OCI-LY3 (cell line): Measurements from ENCODE around the gene DAO.
A peak's percentile ranks its signal among the peaks of the same experiment; 100 is the strongest.

ENCODE experiments used
- H2AFZ ChIP-seq: fragments of 200-600, 300-600 bp; shearing (Covaris generic); 2 replicates; pipeline ENCODE4 v1.6.0; 2014; ENCODE audit warnings: antibody characterized with exemption, low read depth, low read length
- H3K27ac ChIP-seq: fragments of 200-600, 300-600 bp; sonication (generic); 2 replicates; pipeline ENCODE4 v1.5.1; 2014; ENCODE audit warnings: mild to moderate bottlenecking, low read length, moderate library complexity, mixed read lengths
- H3K27me3 ChIP-seq: fragments of 200-600, 300-600 bp; sonication (generic); 2 replicates; pipeline ENCODE4 v1.6.1; 2014; ENCODE audit warnings: low read depth, low read length, mixed read lengths
- H3K36me3 ChIP-seq: fragments of 200-600, 300-600 bp; sonication (generic); replicated peaks from 2 replicates; pipeline ENCODE3; 2014; ENCODE audit warnings: low read depth, low read length, mixed read lengths
- H3K4me1 ChIP-seq: fragments of 300-600, 200-600 bp; sonication (generic); 2 replicates; pipeline ENCODE4 v1.6.1; 2014; ENCODE audit warnings: low read length, mixed read lengths
- H3K4me2 ChIP-seq: fragments of 200-600, 300-600 bp; sonication (generic); 2 replicates; pipeline ENCODE4 v1.6.1; 2014; ENCODE audit warnings: low read length, mixed read lengths
- H3K4me3 ChIP-seq: fragments of 300-600, 200-600 bp; sonication (generic); 2 replicates; pipeline ENCODE4 v1.5.1; 2014; ENCODE audit warnings: antibody characterized with exemption, mild to moderate bottlenecking, low read length, moderate library complexity
- H3K79me2 ChIP-seq: fragments of 300-600, 200-600 bp; shearing (Covaris generic); 2 replicates; pipeline ENCODE4 v1.6.1; 2014; ENCODE audit warnings: mild to moderate bottlenecking, low read length, mixed read lengths
- H3K9ac ChIP-seq: fragments of 300-600, 200-600 bp; shearing (Covaris generic); 2 replicates; pipeline ENCODE4 v1.6.0; 2014; ENCODE audit warnings: mild to moderate bottlenecking, low read length, moderate library complexity
- H3K9me3 ChIP-seq: fragments of 200-600, 300-600 bp; shearing (Covaris generic); 2 replicates; pipeline ENCODE4 v1.6.1; 2014; ENCODE audit warnings: low read length, mixed read lengths; ENCODE audit not compliant: insufficient read depth
- H4K20me1 ChIP-seq: fragments of 200-600, 300-600 bp; sonication (generic); 2 replicates; pipeline ENCODE4 v1.6.1; 2016; ENCODE audit warnings: low read length, mixed read lengths; ENCODE audit not compliant: insufficient read depth
- CTCF ChIP-seq: fragments of 200-600, 300-600 bp; sonication (generic); IDR thresholded peaks from 2 replicates; pipeline ENCODE4 v1.5.1; 2014; ENCODE audit warnings: antibody characterized with exemption, low read length, low read depth
- EZH2phosphoT487 ChIP-seq: fragments of 200-600 bp; shearing (Covaris generic); IDR thresholded peaks from 2 replicates; pipeline ENCODE4 v1.6.1; 2018; ENCODE audit warnings: antibody characterized with exemption, mixed run types, low read depth

The DAO gene

GRCh38 chr12:108881953-108882352 is 2.1 kb downstream of the DAO start:
- H2AFZ ChIP-seq, result no peak overlapping the region
- H3K79me2 ChIP-seq, result no peaks in the 10 kb centered on the region
- no peaks in the 10 kb centered on the region for H3K36me3 ChIP-seq
- H3K4me3 ChIP-seq, result no peak overlapping the region
- no peaks in the 10 kb centered on the region for H3K4me1 ChIP-seq
- H3K27me3 ChIP-seq, result peaks cover 59% of the 10 kb centered on the region
- TF ChIP-seq CTCF (no peak), EZH2phosphoT487 (no peak)
- no peaks in the 10 kb centered on the region for H4K20me1 ChIP-seq
- no peaks in the 10 kb centered on the region for H3K9me3 ChIP-seq
- H3K4me2 ChIP-seq, result no peak overlapping the region
- H3K9ac ChIP-seq, result no peak overlapping the region
- no peak overlapping the region for H3K27ac ChIP-seq

GRCh38 chr12:108884116-108885012 is 4.5 kb downstream of the DAO start:
- no peak overlapping the region for H3K9ac ChIP-seq
- H4K20me1 ChIP-seq, result no peaks in the 10 kb centered on the region
- no peak overlapping the region for H3K4me2 ChIP-seq
- no peak overlapping the region for H3K27ac ChIP-seq
- H3K4me3 ChIP-seq, result no peak overlapping the region
- TF ChIP-seq CTCF, result peak; percentile 81
- TF ChIP-seq EZH2phosphoT487, result no peak
- H3K79me2 ChIP-seq, result no peaks in the 10 kb centered on the region
- H3K27me3 ChIP-seq, result peaks cover 72% of the 10 kb centered on the region
- no peaks in the 10 kb centered on the region for H3K36me3 ChIP-seq
- no peaks in the 10 kb centered on the region for H3K9me3 ChIP-seq
- no peak overlapping the region for H2AFZ ChIP-seq
- H3K4me1 ChIP-seq, result no peaks in the 10 kb centered on the region

GRCh38 chr12:108886873-108887629 is 7.2 kb downstream of the DAO start:
- Histone ChIP-seq H3K9ac (no peak overlapping the region), H3K36me3 (no peaks in the 10 kb centered on the region), H3K4me1 (no peaks in the 10 kb centered on the region), H4K20me1 (no peaks in the 10 kb centered on the region), H3K4me2 (no peak overlapping the region), H3K4me3 (no peak overlapping the region), H3K27me3 (peaks cover 60% of the 10 kb centered on the region), H3K9me3 (no peaks in the 10 kb centered on the region), H3K27ac (no peak overlapping the region), H3K79me2 (no peaks in the 10 kb centered on the region), H2AFZ (no peak overlapping the region)
- TF ChIP-seq CTCF, result no peak

- no peak overlapping the region for H3K27ac ChIP-seq
- peaks cover 51% of the 10 kb centered on the region for H3K27me3 ChIP-seq
- no peaks in the 10 kb centered on the region for H3K36me3 ChIP-seq
- H3K9ac ChIP-seq, result no peak overlapping the region
- no peaks in the 10 kb centered on the region for H3K79me2 ChIP-seq
- no peak overlapping the region for H3K4me2 ChIP-seq
- H2AFZ ChIP-seq, result no peak overlapping the region
- H3K4me3 ChIP-seq, result no peak overlapping the region
- no peaks in the 10 kb centered on the region for H4K20me1 ChIP-seq
- H3K9me3 ChIP-seq, result no peaks in the 10 kb centered on the region
- H3K4me1 ChIP-seq, result no peaks in the 10 kb centered on the region
- TF ChIP-seq CTCF (no peak), EZH2phosphoT487 (no peak)
These were observed 8.1 kb downstream of the DAO start for GRCh38 chr12:108888031-108888430.
